ENCODE data around the gene EVC2.

EVC2 gene

DNA sequence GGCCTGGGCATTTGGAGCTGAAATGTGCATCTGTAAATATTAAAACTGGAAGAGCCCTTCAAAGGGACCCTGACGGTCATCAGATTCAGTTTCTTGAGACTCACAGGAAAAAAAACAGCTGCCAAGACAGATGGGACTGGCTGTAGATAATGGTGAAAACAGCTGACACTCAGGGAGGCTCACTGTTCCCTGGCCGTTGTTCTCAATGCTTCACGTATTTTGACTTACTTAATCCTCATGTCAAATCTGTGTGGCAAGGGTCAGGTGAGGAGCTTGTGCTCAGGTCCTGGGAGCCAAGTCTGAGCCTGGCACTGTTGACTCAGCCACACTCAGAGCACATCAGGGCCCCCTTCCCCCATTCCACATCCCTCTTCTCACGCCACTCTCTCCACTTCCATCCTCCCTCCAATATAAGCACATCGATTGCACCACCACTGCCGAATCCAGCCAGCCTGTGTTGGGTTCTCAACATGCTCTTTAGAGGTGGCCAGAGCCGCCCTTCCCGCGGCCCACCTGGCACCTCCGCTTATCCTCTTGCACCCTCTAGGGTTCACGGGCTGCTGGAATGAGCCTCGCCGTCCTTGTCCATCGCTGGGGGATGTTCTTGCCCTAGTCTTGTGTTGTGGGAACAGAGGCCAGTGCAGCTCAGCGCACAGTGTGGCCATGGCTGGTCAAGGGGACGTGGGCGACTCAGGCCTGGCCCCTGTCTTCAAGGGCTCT is 42.7 kb upstream of the EVC2 start:
- TF ChIP-seq ZFX (IDR thresholded peaks at IDR 0.05; ENCODE audit: borderline replicate concordance) = no peak
- TF ChIP-seq, protein P1, sequence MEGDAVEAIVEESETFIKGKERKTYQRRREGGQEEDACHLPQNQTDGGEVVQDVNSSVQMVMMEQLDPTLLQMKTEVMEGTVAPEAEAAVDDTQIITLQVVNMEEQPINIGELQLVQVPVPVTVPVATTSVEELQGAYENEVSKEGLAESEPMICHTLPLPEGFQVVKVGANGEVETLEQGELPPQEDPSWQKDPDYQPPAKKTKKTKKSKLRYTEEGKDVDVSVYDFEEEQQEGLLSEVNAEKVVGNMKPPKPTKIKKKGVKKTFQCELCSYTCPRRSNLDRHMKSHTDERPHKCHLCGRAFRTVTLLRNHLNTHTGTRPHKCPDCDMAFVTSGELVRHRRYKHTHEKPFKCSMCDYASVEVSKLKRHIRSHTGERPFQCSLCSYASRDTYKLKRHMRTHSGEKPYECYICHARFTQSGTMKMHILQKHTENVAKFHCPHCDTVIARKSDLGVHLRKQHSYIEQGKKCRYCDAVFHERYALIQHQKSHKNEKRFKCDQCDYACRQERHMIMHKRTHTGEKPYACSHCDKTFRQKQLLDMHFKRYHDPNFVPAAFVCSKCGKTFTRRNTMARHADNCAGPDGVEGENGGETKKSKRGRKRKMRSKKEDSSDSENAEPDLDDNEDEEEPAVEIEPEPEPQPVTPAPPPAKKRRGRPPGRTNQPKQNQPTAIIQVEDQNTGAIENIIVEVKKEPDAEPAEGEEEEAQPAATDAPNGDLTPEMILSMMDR (IDR thresholded peaks at IDR 0.05) = no peak
- no peak overlapping the region for H3K27ac ChIP-seq

DNA sequence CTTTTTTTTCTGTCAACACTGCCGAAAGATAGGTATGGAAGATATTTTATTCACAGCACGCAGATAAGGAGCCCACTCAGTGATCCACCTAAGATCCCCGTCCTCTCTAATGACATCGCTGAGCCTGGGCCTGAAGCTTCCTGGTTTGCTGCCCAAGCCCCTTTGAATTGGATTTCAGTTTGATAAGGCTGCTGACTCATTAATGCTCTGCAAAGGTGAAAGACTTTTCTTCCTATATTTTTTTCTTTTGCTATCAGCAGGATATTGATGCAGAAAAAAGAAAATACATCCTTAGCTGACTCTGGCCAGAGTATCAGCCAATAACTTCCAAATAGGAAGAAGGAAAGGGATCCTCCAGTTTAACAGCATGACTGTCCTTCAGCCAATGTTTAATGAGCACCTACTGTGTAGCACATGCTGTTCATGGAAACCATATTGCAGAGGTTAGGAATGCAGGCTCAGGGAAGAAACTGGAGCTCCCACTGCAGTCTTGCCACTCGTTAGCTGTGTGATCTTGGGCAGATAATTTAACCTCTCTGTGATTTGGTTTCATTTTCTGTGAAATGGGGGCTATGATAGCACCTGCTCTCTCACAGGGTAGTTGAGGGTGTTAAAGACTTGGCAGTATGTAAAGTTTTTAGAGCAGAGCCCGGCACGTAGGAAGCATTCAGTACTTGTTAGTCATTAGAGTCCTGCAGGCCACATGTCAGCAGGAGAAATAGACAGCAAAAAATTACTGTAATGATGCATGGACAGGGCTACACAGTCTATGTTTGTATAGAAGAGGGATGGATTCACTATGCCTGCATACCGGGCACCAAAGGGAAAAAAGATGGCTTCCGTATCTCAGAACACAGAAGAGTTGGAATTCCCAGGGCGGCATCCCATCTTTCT is 41.9 kb upstream of the EVC2 start:
- H3K27ac ChIP-seq = no peak overlapping the region
- TF ChIP-seq, protein P1 (IDR thresholded peaks at IDR 0.05) = no peak
- no peak for TF ChIP-seq ZFX (IDR thresholded peaks at IDR 0.05; ENCODE audit: borderline replicate concordance)

DNA sequence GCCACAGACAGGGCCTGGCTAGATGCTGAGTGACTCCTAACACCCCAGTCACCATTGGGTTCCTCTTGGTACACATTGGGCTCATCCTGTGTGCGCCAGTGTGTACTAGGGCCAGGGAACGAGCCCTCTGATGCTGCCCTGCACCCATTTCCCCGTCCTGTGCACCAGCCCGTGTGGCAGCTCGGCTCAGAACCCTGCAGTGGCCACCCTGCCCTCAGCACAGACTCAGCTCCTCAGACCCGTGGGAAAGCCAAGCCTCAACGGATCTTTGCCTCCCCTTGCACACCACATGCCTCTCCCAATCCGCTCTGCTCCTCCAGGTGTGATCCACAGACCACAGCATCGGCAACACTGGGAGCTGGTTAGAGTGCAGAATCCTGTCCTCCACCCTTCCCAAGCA is 41.2 kb upstream of the EVC2 start:
- TF ChIP-seq ZFX (IDR thresholded peaks at IDR 0.05; ENCODE audit: borderline replicate concordance) = no peak
- TF ChIP-seq, protein P1 (IDR thresholded peaks at IDR 0.05) = no peak

DNA sequence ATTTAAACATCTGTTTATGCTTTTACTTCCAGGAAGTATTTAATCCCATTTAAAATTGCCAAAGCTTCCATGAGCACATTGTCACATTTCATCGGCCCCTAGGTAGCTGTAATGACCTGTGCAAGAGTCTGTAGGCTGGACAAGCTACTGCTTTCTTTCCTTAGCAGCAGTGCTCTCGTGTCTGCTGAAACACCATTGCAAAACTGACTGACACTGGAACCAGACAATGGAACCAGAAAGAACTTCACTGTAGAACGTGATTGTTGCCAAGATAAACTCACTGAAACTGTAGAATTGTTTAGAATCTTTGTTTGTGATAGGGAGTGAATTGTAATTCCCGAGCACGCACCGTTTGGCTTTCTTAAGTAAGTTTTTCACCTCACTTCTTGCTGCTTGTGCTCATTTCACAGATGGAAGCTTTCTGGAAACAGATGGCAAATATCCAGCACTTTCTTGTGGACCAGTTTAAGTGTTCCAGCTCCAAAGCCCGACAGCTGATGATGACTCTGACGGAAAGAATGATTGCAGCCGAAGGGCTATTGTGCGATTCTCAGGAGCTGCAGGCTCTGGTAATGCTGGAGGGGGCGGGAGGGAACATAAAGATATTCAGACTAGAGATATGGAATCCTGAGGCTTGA is 39.5 kb upstream of the EVC2 start:
- TF ChIP-seq, protein P1 (IDR thresholded peaks at IDR 0.05) = no peak
- no peak for TF ChIP-seq ZFX (IDR thresholded peaks at IDR 0.05; ENCODE audit: borderline replicate concordance)
- no peak overlapping the region for H3K27ac ChIP-seq

More for the DNA sequence above, 41.2 kb upstream of the EVC2 start:
- H3K27ac ChIP-seq = no peak overlapping the region

DNA sequence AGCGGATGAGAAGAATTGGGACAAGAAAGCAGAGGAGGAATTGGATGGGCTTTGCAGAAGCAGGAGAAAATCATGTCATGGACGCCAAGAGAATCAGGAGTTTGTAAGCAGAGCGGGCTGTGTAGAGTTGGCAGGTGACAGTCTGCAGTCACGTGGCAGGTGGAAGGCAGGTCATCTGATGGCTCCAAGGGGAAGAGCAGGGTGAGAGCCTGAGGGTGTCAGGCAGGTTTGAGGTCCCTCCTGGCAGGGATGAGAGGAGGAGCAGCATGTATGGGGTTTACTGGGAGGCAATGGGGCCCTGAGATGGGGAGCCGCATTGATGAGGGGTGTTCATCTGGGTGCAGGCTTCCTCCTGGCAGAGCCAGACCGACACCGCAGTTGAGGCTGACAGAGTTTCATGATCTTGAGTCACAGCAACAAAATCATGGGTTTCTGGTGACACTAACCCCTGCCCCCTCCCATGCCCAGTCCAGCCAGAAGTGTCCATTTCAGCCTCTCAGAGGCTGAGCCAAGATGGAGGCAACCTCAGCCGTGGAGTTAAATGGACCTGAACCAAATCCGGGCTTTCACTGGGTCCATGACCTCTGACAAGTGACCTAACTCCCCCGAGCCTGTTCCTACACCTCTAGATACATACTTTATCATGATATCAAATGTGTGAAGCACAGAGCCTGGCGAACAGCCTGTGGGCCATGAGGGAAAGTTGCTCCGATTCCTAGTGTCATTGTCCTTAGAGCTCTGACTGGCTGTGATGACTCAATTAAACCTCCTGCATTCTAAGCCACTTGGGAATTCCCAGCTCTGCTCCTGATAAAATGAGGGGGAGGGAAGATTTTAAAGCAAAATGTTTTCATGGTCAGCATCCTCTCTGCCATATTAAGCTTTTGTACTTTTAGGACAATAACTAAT is 38.7 kb upstream of the EVC2 start:
- TF ChIP-seq ZFX (IDR thresholded peaks at IDR 0.05; ENCODE audit: borderline replicate concordance) = no peak
- TF ChIP-seq, protein P1 (IDR thresholded peaks at IDR 0.05) = no peak
- H3K27ac ChIP-seq = no peak overlapping the region

DNA sequence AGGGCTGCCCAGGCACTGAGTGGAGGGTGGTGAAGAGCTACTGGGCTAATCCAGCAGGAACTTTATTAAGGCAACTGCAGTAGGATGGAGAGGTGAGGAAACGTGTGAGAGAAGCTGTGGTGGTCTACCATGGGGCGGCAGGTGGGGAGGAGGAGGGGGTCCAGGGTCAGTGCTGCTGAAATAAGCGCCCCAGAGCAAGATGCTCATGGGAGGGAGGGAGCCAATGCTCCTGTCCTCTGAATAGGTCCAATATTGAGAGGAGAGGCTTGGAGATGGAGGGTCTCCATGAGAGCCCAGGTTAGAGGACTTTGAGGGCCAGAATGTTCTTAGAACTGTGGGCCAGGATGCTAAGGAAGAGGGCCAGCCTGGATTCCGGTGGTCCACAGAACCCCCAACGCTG is 37.9 kb upstream of the EVC2 start:
- TF ChIP-seq, protein P1 (IDR thresholded peaks at IDR 0.05) = no peak
- no peak for TF ChIP-seq ZFX (IDR thresholded peaks at IDR 0.05; ENCODE audit: borderline replicate concordance)
- no peak overlapping the region for H3K27ac ChIP-seq

Data from 22Rv1 (cell line).